Loucy (cell line): ENCODE measurements around the gene TMEM272.

Source experiments
- H2AFZ ChIP-seq: fragments of 200-600 bp; sonication (generic); 2 replicates; pipeline ENCODE4 v1.6.0; 2016; ENCODE audit warnings: antibody characterized with exemption, mild to moderate bottlenecking, low read length, moderate library complexity
- H3F3A ChIP-seq: fragments of 200-600 bp; 2 replicates; pipeline ENCODE4 v1.6.0; 2016; ENCODE audit warnings: antibody characterized with exemption, low read depth, mild to moderate bottlenecking
- H3K27me3 ChIP-seq: fragments of 200-600 bp; sonication (generic); 2 replicates; pipeline ENCODE4 v1.6.1; 2014; ENCODE audit warnings: low read length, mild to moderate bottlenecking; ENCODE audit not compliant: insufficient read depth, poor library complexity, severe bottlenecking
- H3K36me3 ChIP-seq: fragments of 200-600 bp; sonication (generic); 2 replicates; pipeline ENCODE4 v1.6.1; 2016; ENCODE audit warnings: low read length; ENCODE audit not compliant: insufficient read depth
- H3K4me1 ChIP-seq: fragments of 200-600 bp; sonication (generic); 2 replicates; pipeline ENCODE4 v1.5.1; 2014; ENCODE audit warnings: low read length, mild to moderate bottlenecking; ENCODE audit not compliant: insufficient read depth, poor library complexity, severe bottlenecking
- H3K4me2 ChIP-seq: fragments of 200-600 bp; sonication (generic); 2 replicates; pipeline ENCODE4 v1.6.0; 2014; ENCODE audit warnings: antibody characterized with exemption, low read length, low read depth, mild to moderate bottlenecking; ENCODE audit not compliant: poor library complexity, severe bottlenecking
- H3K4me3 ChIP-seq: fragments of 200-600 bp; sonication (generic); 2 replicates; pipeline ENCODE4 v1.5.1; 2014; ENCODE audit warnings: low read length, mild to moderate bottlenecking, mixed read lengths; ENCODE audit not compliant: poor library complexity, severe bottlenecking
- H3K79me2 ChIP-seq: fragments of 200-600 bp; sonication (generic); 2 replicates; pipeline ENCODE4 v1.6.1; 2014; ENCODE audit warnings: low read length; ENCODE audit not compliant: insufficient read depth
- H3K9ac ChIP-seq: fragments of 200-600 bp; sonication (generic); 2 replicates; pipeline ENCODE4 v1.6.0; 2014; ENCODE audit warnings: mild to moderate bottlenecking, low read depth, low read length, moderate library complexity; ENCODE audit not compliant: poor library complexity, severe bottlenecking
- H3K9me2 ChIP-seq: fragments of 200-600 bp; sonication (generic); replicated peaks from 2 replicates; pipeline ENCODE4 v1.6.1; 2016; ENCODE audit warnings: low read depth, low read length, mixed read lengths
- H3K9me3 ChIP-seq: fragments of 200-600 bp; sonication (generic); 2 replicates; pipeline ENCODE4 v1.6.1; 2014; ENCODE audit warnings: mild to moderate bottlenecking, antibody characterized with exemption, low read length, low read depth; ENCODE audit not compliant: insufficient read depth
- H4K20me1 ChIP-seq: fragments of 200-600 bp; sonication (generic); 2 replicates; pipeline ENCODE4 v1.6.0; 2014; ENCODE audit warnings: antibody characterized with exemption, low read length, mild to moderate bottlenecking; ENCODE audit not compliant: insufficient read depth, poor library complexity, severe bottlenecking
- EZH2phosphoT487 ChIP-seq: fragments of 200-600 bp; IDR thresholded peaks from 2 replicates; pipeline ENCODE4 v1.6.1; 2018; ENCODE audit warnings: antibody characterized with exemption, mild to moderate bottlenecking, moderate library complexity, borderline replicate concordance
- TF ChIP-seq, protein P1 (sequence below): fragments of 200-600 bp; sonication (generic); conservative IDR thresholded peaks from 2 replicates; pipeline ENCODE4 v1.5.1; 2014; ENCODE audit warnings: mild to moderate bottlenecking, antibody characterized with exemption, low read length

Gene TMEM272

DNA sequence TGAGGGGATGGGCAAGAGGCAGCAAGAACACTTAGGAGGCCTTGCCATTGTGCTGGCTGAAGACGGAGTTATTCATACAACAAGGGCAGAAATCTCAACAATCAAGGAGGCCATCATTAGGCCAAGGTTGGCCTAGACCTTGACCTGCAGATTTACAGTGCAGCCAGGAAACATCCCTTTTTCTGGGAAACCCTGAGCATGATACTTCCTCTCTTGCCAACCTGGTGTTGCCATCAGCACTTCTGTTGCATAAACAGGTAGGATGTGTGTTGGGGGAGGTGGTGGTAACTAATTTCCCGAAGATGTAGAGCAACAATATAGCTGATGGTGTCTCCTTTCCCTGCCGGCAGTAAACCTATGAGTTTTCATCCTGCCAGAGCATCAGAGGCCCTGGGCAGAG lies 8.0 kb downstream of the TMEM272 start:
- no peak overlapping the region for H3K4me3 ChIP-seq
- TF ChIP-seq EZH2phosphoT487: no peak
- TF ChIP-seq, protein P1, sequence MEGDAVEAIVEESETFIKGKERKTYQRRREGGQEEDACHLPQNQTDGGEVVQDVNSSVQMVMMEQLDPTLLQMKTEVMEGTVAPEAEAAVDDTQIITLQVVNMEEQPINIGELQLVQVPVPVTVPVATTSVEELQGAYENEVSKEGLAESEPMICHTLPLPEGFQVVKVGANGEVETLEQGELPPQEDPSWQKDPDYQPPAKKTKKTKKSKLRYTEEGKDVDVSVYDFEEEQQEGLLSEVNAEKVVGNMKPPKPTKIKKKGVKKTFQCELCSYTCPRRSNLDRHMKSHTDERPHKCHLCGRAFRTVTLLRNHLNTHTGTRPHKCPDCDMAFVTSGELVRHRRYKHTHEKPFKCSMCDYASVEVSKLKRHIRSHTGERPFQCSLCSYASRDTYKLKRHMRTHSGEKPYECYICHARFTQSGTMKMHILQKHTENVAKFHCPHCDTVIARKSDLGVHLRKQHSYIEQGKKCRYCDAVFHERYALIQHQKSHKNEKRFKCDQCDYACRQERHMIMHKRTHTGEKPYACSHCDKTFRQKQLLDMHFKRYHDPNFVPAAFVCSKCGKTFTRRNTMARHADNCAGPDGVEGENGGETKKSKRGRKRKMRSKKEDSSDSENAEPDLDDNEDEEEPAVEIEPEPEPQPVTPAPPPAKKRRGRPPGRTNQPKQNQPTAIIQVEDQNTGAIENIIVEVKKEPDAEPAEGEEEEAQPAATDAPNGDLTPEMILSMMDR: no peak

DNA sequence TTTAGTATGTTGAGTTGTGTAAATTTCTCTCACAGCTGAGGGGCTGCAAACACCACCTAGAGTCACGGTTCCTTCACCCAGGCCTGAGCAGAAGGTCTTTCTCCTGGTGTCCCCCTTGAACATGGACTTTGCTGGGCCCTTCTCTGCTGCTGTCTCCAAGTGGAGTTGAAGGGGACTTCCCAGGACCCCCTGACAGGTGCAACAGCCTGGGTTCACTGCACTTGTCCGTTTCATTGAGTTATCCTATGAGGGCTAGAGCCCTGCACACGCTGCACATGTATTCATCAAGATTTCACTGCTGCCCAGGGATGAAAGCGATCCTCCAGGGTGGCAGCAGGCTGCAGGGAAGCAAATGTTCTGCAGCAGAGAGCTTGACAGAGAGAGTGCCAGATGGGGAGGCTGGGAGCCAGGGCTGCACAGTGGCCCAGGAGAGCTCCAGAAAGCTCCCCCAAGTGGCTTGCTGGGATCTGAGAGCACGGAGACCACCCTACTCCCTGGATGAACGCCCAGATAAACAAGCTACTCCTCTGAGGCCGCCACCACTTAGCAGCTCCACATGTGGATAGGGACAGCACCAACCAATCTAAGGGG lies 10.3 kb downstream of the TMEM272 start:
- Histone ChIP-seq H3K4me3 (no peak overlapping the region), H3K9ac (no peak overlapping the region), H2AFZ (no peak overlapping the region), H3K9me2 (no peaks in the 10 kb centered on the region), H3K79me2 (no peaks in the 10 kb centered on the region), H3K4me2 (no peak overlapping the region), H3K36me3 (no peaks in the 10 kb centered on the region), H3K27me3 (no peaks in the 10 kb centered on the region), H3K9me3 (no peaks in the 10 kb centered on the region), H3F3A (no peaks in the 10 kb centered on the region), H3K4me1 (peaks cover 15% of the 10 kb centered on the region), H4K20me1 (no peaks in the 10 kb centered on the region)
- TF ChIP-seq EZH2phosphoT487: no peak

More for the DNA sequence above, 8.0 kb downstream of the TMEM272 start:
- Histone ChIP-seq H3F3A (no peaks in the 10 kb centered on the region), H4K20me1 (no peaks in the 10 kb centered on the region), H3K9me2 (no peaks in the 10 kb centered on the region), H3K4me1 (peaks cover 13% of the 10 kb centered on the region), H3K4me2 (no peak overlapping the region), H3K79me2 (no peaks in the 10 kb centered on the region), H3K36me3 (no peaks in the 10 kb centered on the region), H3K27me3 (no peaks in the 10 kb centered on the region), H3K9me3 (no peaks in the 10 kb centered on the region), H3K9ac (no peak overlapping the region), H2AFZ (no peak overlapping the region)

DNA sequence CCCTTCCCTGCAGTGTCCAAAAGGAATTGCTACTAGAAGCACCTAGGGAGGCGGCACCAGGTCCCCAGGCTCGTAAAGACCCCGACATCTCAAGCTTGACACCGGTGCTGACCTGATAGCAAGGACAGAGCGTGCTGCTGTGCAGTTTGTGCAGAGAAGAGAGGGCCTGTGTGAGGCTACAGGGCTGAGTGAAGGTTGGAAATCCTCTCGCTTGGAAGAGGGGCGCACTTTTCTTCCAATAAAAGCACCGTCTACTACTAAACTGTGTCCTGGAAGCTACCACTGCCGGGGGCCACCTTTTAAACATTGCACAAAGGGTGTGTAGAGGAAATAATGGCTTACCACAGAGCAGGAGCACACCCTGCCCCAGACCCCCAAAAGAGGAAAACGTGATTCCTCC lies 11.0 kb downstream of the TMEM272 start:
- Histone ChIP-seq H3K4me3 (no peak overlapping the region), H3K9ac (no peak overlapping the region), H4K20me1 (no peaks in the 10 kb centered on the region), H3K4me2 (no peak overlapping the region), H3K36me3 (no peaks in the 10 kb centered on the region), H3K9me3 (no peaks in the 10 kb centered on the region), H3K4me1 (peaks cover 15% of the 10 kb centered on the region), H3K27me3 (no peaks in the 10 kb centered on the region), H3K79me2 (no peaks in the 10 kb centered on the region), H3F3A (no peaks in the 10 kb centered on the region), H2AFZ (no peak overlapping the region), H3K9me2 (no peaks in the 10 kb centered on the region)
- no peak for TF ChIP-seq EZH2phosphoT487
- TF ChIP-seq, protein P1: no peak
